Right cardiac atrium (tissue), 5 donors: ENCODE results near the gene NLRP12. TPM values are rescaled to one million over a fixed set of nuclear protein-coding genes. Genes with fewer than 3 reads are reported as not detected.
"Not testable (repeated sequence)": the region's sequence is repeated elsewhere in the genome, so short reads cannot be mapped to it uniquely, and the experiment has no call there.

Experiments
- ATAC-seq, 2 donors: fragments of 200-7000 bp; cut with Tn5 transposase; one replicate each; pipeline versions ENCODE4 v1.8.0 to v1.9.1; 2020; ENCODE audit warnings: moderate library complexity in 2 of 2, mild to moderate bottlenecking in 1 of 2
- DNase-seq, 3 donors: peaks; one replicate each; pipeline ENCODE4 v3.0.0-alpha.2; 2020
- H3K27ac ChIP-seq: one replicate; pipeline ENCODE4 v1.5.1; 2013; ENCODE audit warnings: mild to moderate bottlenecking, low read length, control low read depth, moderate library complexity
- H3K27me3 ChIP-seq: one replicate; pipeline ENCODE4 v1.6.1; 2013; ENCODE audit not compliant: control insufficient read depth, insufficient read depth
- H3K4me1 ChIP-seq: one replicate; pipeline ENCODE4 v1.6.1; 2013; ENCODE audit warnings: low read length; ENCODE audit not compliant: control insufficient read depth, insufficient read depth
- H3K4me3 ChIP-seq: one replicate; pipeline ENCODE4 v1.5.1; 2013; ENCODE audit warnings: low read length, control low read depth
- H3K9me3 ChIP-seq: one replicate; pipeline ENCODE4 v1.6.1; 2013; ENCODE audit warnings: low read length; ENCODE audit not compliant: control insufficient read depth
- WGBS: extraction: QIAGEN DNeasy Blood & Tissue Kit; methylation state at CpG from one replicate; pipeline ENCODE4 v1.1.7; 2013; 5-methylcytosine and 5-hydroxymethylcytosine counted together
- intact Hi-C, 4 donors: fragments of 100-400 bp; cut with DNase I; formaldehyde crosslinking; loops; one replicate each; pipeline versions ENCODE4 v1.11.0 to v1.14.0; 2022 to 2023
- long read RNA-seq, 4 donors: library from polyadenylated mRNA; unstranded; transcript quantifications; one replicate each; pipeline ENCODE4 v2.0.0, GENCODE V29; 2020 to 2021
- polyA plus RNA-seq: library from polyadenylated mRNA; stranded (reverse); fragments of 200-250 nt; gene quantifications from one replicate; pipeline ENCODE4 v1.2.3, GENCODE V29; 2013
- total RNA-seq, 4 donors: library from RNA; stranded (reverse); fragmentation: NEBNext Ultra II Directional; extraction: Animal tissue kit (Norgen Biotek cat#: 25700); gene quantifications; one replicate each; pipeline ENCODE4 v1.2.1, GENCODE V29; 2021
- donor health status: healthy with polysubstance abuse.
- donor health status: DM: no; HTN: yes; CAD: no.
- donor health status: DM: no; HTN: no; CAD: no.
- donor health status: DM: no; HTN: yes; CAD: no; lungs with severe emphysema.
- donor health status: DM: yes; HTN: yes; CAD: no.

NLRP12 gene, protein sequence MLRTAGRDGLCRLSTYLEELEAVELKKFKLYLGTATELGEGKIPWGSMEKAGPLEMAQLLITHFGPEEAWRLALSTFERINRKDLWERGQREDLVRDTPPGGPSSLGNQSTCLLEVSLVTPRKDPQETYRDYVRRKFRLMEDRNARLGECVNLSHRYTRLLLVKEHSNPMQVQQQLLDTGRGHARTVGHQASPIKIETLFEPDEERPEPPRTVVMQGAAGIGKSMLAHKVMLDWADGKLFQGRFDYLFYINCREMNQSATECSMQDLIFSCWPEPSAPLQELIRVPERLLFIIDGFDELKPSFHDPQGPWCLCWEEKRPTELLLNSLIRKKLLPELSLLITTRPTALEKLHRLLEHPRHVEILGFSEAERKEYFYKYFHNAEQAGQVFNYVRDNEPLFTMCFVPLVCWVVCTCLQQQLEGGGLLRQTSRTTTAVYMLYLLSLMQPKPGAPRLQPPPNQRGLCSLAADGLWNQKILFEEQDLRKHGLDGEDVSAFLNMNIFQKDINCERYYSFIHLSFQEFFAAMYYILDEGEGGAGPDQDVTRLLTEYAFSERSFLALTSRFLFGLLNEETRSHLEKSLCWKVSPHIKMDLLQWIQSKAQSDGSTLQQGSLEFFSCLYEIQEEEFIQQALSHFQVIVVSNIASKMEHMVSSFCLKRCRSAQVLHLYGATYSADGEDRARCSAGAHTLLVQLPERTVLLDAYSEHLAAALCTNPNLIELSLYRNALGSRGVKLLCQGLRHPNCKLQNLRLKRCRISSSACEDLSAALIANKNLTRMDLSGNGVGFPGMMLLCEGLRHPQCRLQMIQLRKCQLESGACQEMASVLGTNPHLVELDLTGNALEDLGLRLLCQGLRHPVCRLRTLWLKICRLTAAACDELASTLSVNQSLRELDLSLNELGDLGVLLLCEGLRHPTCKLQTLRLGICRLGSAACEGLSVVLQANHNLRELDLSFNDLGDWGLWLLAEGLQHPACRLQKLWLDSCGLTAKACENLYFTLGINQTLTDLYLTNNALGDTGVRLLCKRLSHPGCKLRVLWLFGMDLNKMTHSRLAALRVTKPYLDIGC
- under 1 TPM; 0.20 to 0.71 (median 0.58) TPM for total RNA-seq
- polyA plus RNA-seq = 0.20 TPM
- long read RNA-seq, donor 1, partial matches to known transcripts = 0 of 1 reads
- long read RNA-seq, donor 1, other reads (novel, unspliced or antisense) = 1 of 1 reads
- long read RNA-seq, donor 2 = 0 reads
- long read RNA-seq, donor 3, partial matches to known transcripts = 0 of 2 reads
- long read RNA-seq, donor 3, other reads (novel, unspliced or antisense) = 2 of 2 reads
- long read RNA-seq, donor 4 = 0 reads

DNA sequence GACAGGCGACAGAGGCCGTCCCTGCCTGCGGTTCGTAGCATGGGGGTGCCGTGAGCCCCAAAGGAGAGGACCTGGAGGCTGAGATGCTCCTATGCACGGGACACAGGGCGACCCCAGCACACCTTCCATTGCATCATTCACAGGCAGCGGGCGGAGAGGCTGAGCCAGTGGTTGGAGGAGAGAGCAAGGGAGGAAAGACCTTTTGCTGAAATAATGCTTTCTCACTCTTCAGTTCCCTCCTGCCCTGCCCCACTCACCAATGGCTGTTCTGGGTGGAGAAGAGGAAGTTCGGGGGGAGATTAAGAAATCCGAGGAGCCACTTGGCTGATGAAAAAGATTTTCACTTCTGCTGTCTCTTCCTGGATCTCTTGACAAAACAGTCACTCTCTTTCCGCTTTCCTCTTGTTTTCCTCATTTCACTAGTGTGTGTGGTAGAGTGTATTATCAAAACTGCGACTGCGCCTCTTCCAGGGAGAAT, at the start of gene NLRP12:
Gene NLRP12 (minus strand): TSS at position 181 of the 478 bp plus-strand sequence. CDS start 140 bp downstream, at position 41.
- Histone ChIP-seq H3K9me3 (no peaks in the 10 kb centered on the region), H3K4me3 (no peak within 1 kb of the TSS), H3K4me1 (no peaks in the 10 kb centered on the region), H3K27ac (no peak within 1 kb of the TSS), H3K27me3 (no peaks in the 10 kb centered on the region)
- DNase-seq = peak in 2 of 3 donors; percentile 55 to 58
- WGBS = 59% methylated on average over 14 of the region's 14 CpGs
- peak; percentile 40 to 77 for ATAC-seq
- intact Hi-C loops = no loop called here

- Histone ChIP-seq H3K4me1 (no peaks in the 10 kb centered on the region), H3K27ac (no peak overlapping the region), H3K27me3 (no peaks in the 10 kb centered on the region), H3K9me3 (no peaks in the 10 kb centered on the region), H3K4me3 (no peak overlapping the region)
- ATAC-seq = no peak
- 77% methylated on average over 6 of the region's 6 CpGs for WGBS
- intact Hi-C loops = no loop called here
- DNase-seq = no peak
These were observed 48.6 kb upstream of the NLRP12 start for GRCh38 chr19:53872762-53873161.

- intact Hi-C loops = no loop called here
- Histone ChIP-seq H3K9me3 (no peaks in the 10 kb centered on the region), H3K27me3 (no peaks in the 10 kb centered on the region), H3K4me1 (peaks cover 3% of the 10 kb centered on the region), H3K27ac (no peak overlapping the region), H3K4me3 (no peak overlapping the region)
- 42% methylated on average over 7 of the region's 7 CpGs for WGBS
- peak in 1 of 3 donors; percentile 27 for DNase-seq
- no peak for ATAC-seq
These were observed 47.3 kb upstream of the NLRP12 start for GRCh38 chr19:53871454-53871853.

- ATAC-seq (no peak), DNase-seq (peak in 1 of 3 donors; percentile 60)
- intact Hi-C loops = no loop called here
- no peaks in the 10 kb centered on the region for H3K9me3 ChIP-seq
- peak overlapping the region; percentile 49 for H3K27ac ChIP-seq
- H3K4me3 ChIP-seq = no peak overlapping the region
- H3K4me1 ChIP-seq = peaks cover 7% of the 10 kb centered on the region
- no peaks in the 10 kb centered on the region for H3K27me3 ChIP-seq
- WGBS = 32% methylated on average over 5 of the region's 5 CpGs
These were observed 46.4 kb upstream of the NLRP12 start for GRCh38 chr19:53870485-53870844.

GRCh38 chr19:53869805-53870484, 45.8 kb upstream of the NLRP12 start:
- H3K27me3 ChIP-seq, intact Hi-C loops, H3K4me1 ChIP-seq, ATAC-seq, H3K9me3 ChIP-seq: not testable (repeated sequence)
- H3K4me3 ChIP-seq = peak overlapping the region; percentile 99
- WGBS = 5% methylated on average over 24 of the region's 24 CpGs
- peak overlapping the region; percentile 66 for H3K27ac ChIP-seq
- DNase-seq = peak in 1 of 3 donors; percentile 55

- intact Hi-C loops = no loop called here
- DNase-seq (peak; percentile 95 to 97 (median 96)), ATAC-seq (peak; percentile 73 to 78)
- under 1% methylated on average over 74 of the region's 75 CpGs for WGBS
- no peaks in the 10 kb centered on the region for H3K27me3 ChIP-seq
- H3K4me1 ChIP-seq = peaks cover 7% of the 10 kb centered on the region
- no peaks in the 10 kb centered on the region for H3K9me3 ChIP-seq
- peak overlapping the region; percentile 99 for H3K4me3 ChIP-seq
- peak overlapping the region; percentile 100 for H3K27ac ChIP-seq
These were observed 45.0 kb upstream of the NLRP12 start for GRCh38 chr19:53868892-53869804.

- intact Hi-C loops = no loop called here
- H3K27ac ChIP-seq = peak overlapping the region; percentile 100
- no peaks in the 10 kb centered on the region for H3K9me3 ChIP-seq
- WGBS = under 1% methylated on average over 35 of the region's 37 CpGs
- peak; percentile 4 to 24 for ATAC-seq
- peaks cover 7% of the 10 kb centered on the region for H3K4me1 ChIP-seq
- no peaks in the 10 kb centered on the region for H3K27me3 ChIP-seq
- peak; percentile 78 to 85 (median 84) for DNase-seq
- H3K4me3 ChIP-seq = peak overlapping the region; percentile 99
These were observed 44.2 kb upstream of the NLRP12 start for GRCh38 chr19:53868091-53868891.

- Histone ChIP-seq H3K27me3 (no peaks in the 10 kb centered on the region), H3K4me3 (peak within 1 kb of the TSS; percentile 99), H3K27ac (peak within 1 kb of the TSS; percentile 100), H3K9me3 (no peaks in the 10 kb centered on the region), H3K4me1 (peaks cover 7% of the 10 kb centered on the region)
- DNase-seq (peak; percentile 99 to 100 (median 100)), ATAC-seq (peak; percentile 82 to 89)
- intact Hi-C loops = no loop called here
- WGBS = 1% methylated on average over 37 of the region's 37 CpGs
These were observed 43.3 kb upstream of the NLRP12 start, which contains the start of gene MYADM for GRCh38 chr19:53867225-53868090. TSS of gene MYADM (plus strand) at chr19:53867883. CDS start at chr19:53873530, 5,647 bp downstream.
